ENCODE measurements around the gene COX11. TPM values are rescaled to one million over a fixed set of nuclear protein-coding genes. Genes with fewer than 3 reads are reported as not detected.

Gene COX11
- total and polyA plus RNA-seq, 2 of the 8 experiments (the other 6 are each of a cell fraction or from before 2014, with no cell fraction given), result 43.0 to 54.1 TPM

- Histone ChIP-seq H3K4me1 (replicated peaks in 1 of 4; ENCODE audit: control insufficient read depth in 3 of 4, insufficient read depth in 4 of 4, low read length in 3 of 4) (no peaks in the 10 kb centered on the region), H3K79me2 (ENCODE audit: control insufficient read depth in 1 of 2, insufficient read depth in 2 of 2, low read length in 2 of 2) (no peaks in the 10 kb centered on the region), H2AK5ac (ENCODE audit: low read depth, low read length) (no peak overlapping the region), H2BK12ac (ENCODE audit: low read depth, low read length) (no peak overlapping the region), H2BK5ac (ENCODE audit: low read depth, low read length) (no peak overlapping the region), H3K27ac (ENCODE audit: low read depth, low read length) (no peak overlapping the region), H2BK120ac (replicated peaks; ENCODE audit: low read depth, low read length) (no peak overlapping the region), H3K23ac (ENCODE audit: insufficient read length) (no peak overlapping the region), H3K14ac (ENCODE audit: insufficient read length) (no peak overlapping the region), H3K79me1 (ENCODE audit: low read depth, low read length) (no peaks in the 10 kb centered on the region), H3K9ac (replicated peaks in 1 of 4; ENCODE audit: extremely low read depth in 1 of 4, low read depth in 3 of 4, low read length in 3 of 4) (no peak overlapping the region), H2AFZ (ENCODE audit: low read length) (no peak overlapping the region), H4K91ac (replicated peaks; ENCODE audit: insufficient read length, low read length) (no peak overlapping the region), H3K4ac (replicated peaks; ENCODE audit: insufficient read length, low read depth, low read length) (no peak overlapping the region), H3K18ac (ENCODE audit: extremely low read depth, low read length) (no peak overlapping the region), H3K27me3 (replicated peaks in 1 of 4; ENCODE audit: control insufficient read depth in 3 of 4, extremely low read depth in 1 of 4, insufficient read depth in 3 of 4, low read length in 3 of 4) (no peaks in the 10 kb centered on the region), H3K9me3 (ENCODE audit: insufficient read depth in 2 of 2, low read depth in 1 of 2, low read length in 1 of 2) (no peaks in the 10 kb centered on the region), H3K4me3 (ENCODE audit: extremely low read depth in 1 of 4, insufficient read depth in 2 of 4, low read depth in 3 of 4, low read length in 4 of 4) (no peak overlapping the region), H4K8ac (ENCODE audit: extremely low read depth, insufficient read depth, low read length) (no peak overlapping the region), H2BK20ac (ENCODE audit: low read length) (no peak overlapping the region), H3K23me2 (ENCODE audit: low read depth, low read length) (no peaks in the 10 kb centered on the region), H4K5ac (ENCODE audit: insufficient read length, low read depth, low read length) (no peak overlapping the region), H3K4me2 (ENCODE audit: insufficient read depth in 1 of 2, low read depth in 2 of 2, low read length in 2 of 2) (no peak overlapping the region), H4K20me1 (replicated peaks in 1 of 2; ENCODE audit: control insufficient read depth in 1 of 2, insufficient read depth in 2 of 2, low read length in 2 of 2) (no peaks in the 10 kb centered on the region), H3K56ac (replicated peaks; ENCODE audit: insufficient read length, low read depth, low read length) (no peak overlapping the region), H2BK15ac (ENCODE audit: low read length) (no peak overlapping the region), H3K36me3 (ENCODE audit: control insufficient read depth in 2 of 4, insufficient read depth in 4 of 4, low read length in 3 of 4) (peaks cover 0 to 4% (median 0%) of the 10 kb centered on the region in 4 experiments; a peak in 1 of 8 replicates)
- DNase-seq (ENCODE audit: low read depth in 1 of 2, low spot score in 2 of 2), result no peak
- CTCF ChIA-PET (ENCODE audit: partially characterized antibody), result interaction anchor here (0.6 to 6.7 kb wide), 39 partner anchors 8 to 1340 kb away, joined by 3 to 107 read pairs (median 3); no protein-coding TSS in a partner anchor
- TF ChIP-seq HDAC6 (IDR thresholded peaks at IDR 0.05; ENCODE audit: low read depth, low read length) (no peak), RAD21 (IDR thresholded peaks at IDR 0.05 in 1 of 2, conservative IDR thresholded peaks at IDR 0.05 in 1 of 2; ENCODE audit: low read depth in 2 of 2, low read length in 2 of 2) (peak; percentile 27 to 48; a peak in 3 of 4 replicates), CTCF (IDR thresholded peaks at IDR 0.05; ENCODE audit: control extremely low read depth in 1 of 3, insufficient read depth in 1 of 3, low read depth in 1 of 3, low read length in 3 of 3) (peak in 2 of 3 experiments; percentile 37 to 64; a peak in 2 of 4 replicates)
- WGBS, 2 experiments (ENCODE audit: extremely low coverage in 1 of 2, insufficient coverage in 1 of 2, insufficient read length in 1 of 2, insufficient replicate concordance in 2 of 2, low coverage in 1 of 2, low lambda C conversion rate in 2 of 2, missing lambda C conversion rate in 1 of 2), result 73% methylated on average over 1 of the region's 1 CpG; no CpG with 5 or more reads in 1 of the 2 experiments
- POLR2A ChIA-PET (ENCODE audit: partially characterized antibody), result interaction anchor here (1.0 to 1.9 kb wide), 2 partner anchors 13 to 36 kb away, joined by 5 to 6 read pairs; no protein-coding TSS in a partner anchor
- peak; percentile 88 for FAIRE-seq
Observed at GRCh38 chr17:55005520-55005919, 37.1 kb upstream of the COX11 start.

All from H1 (cell line).